Fibroblast of peridontal ligament (primary cell): ENCODE data around the gene TSC22D4.

ENCODE experiments used
- DNase-seq: peaks from one replicate; pipeline ENCODE4 v3.0.0-alpha.2; 2010; ENCODE audit errors: extremely low read depth

Gene TSC22D4

GRCh38 chr7:100492738-100493475 is 13.9 kb upstream of the TSC22D4 start:
- DNase-seq: no peak

GRCh38 chr7:100491192-100491578 is 12.2 kb upstream of the TSC22D4 start:
- no peak for DNase-seq

DNA sequence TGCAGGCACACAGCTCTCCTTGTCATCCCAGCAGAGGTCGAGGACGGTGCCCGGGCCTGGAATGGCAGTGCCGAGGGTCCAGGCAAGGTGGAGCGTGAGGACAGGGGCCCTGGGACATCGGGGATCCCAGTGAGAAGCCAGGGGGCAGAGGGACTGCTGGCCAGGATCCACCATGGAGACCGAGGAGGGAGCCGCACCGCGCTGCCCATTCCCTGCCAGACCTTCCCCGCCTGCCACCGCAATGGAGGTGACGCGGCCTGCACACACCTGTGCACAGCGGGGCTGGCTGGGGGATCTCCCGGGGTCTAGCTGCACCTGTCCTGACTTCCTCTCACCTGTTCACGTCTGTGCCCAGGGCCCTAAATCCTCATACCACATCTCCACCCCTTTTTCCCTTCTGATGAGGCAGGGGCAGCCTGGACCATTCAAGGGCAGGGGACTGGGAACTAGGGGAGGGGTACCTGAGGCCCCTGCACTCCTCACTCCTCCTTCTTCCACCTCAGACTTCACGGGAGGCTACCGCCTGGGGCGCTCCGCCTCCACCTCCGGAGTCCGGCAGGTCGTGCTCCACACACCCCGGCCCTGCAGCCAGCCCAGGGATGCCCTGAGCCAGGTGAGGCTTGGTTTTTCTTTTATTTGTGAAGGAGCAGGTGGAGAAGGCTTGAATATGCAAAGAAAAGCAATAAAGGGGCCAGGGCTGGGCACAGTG is 11.6 kb upstream of the TSC22D4 start:
- no peak for DNase-seq

GRCh38 chr7:100489824-100490223 is 10.8 kb upstream of the TSC22D4 start:
- peak; percentile 81 for DNase-seq

- DNase-seq: no peak
These were observed 10.1 kb upstream of the TSC22D4 start for GRCh38 chr7:100489121-100489520.

DNA sequence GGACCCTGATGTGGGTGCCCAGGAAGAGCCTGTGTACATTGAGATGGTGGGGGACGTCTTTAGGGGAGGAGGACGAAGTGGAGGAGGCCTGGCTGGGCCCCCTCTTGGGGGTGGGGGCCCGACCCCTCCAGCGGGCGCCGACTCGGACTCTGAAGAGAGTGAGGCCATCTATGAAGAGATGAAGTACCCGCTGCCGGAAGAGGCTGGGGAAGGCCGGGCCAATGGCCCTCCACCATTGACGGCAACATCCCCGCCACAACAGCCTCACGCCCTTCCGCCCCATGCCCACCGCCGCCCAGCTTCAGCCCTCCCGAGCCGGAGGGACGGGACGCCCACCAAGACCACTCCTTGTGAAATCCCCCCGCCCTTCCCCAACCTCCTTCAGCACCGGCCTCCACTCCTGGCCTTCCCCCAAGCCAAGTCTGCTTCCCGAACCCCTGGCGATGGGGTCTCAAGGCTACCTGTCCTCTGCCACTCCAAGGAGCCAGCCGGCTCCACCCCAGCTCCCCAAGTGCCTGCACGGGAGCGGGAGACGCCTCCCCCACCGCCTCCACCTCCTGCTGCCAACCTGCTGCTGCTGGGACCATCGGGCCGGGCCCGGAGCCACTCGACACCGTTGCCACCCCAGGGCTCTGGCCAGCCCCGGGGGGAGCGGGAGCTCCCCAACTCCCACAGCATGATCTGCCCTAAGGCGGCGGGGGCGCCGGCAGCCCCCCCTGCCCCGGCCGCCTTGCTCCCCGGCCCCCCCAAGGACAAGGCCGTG is 9.5 kb upstream of the TSC22D4 start:
- no peak for DNase-seq

DNA sequence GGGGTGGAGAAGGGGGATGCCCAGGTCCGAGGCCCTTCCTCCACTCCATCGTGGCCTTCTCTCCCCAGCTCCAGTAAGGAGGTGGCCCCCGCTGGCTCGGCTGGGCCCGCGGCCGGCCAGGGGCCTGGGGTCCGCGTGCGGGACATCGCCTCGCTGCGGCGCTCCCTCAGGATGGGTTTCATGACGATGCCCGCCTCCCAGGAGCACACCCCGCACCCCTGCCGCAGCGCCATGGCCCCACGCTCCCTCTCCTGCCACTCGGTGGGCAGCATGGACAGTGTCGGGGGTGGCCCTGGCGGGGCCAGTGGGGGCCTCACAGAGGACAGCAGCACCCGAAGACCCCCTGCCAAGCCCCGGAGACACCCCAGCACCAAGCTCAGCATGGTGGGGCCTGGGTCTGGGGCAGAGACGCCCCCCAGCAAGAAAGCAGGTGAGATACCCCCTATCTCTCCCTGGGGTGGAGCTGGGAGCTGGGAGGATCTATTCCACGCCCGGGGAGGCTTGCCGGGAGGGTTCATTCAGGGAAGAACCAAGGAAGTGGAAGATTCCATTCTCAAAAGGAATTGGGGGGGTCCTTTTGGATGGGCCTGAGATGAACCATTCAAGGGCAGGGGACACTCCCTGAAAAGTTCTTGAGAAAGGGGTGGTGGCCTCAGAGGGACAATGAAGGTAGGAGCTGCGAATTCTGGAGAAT is 7.9 kb upstream of the TSC22D4 start:
- DNase-seq: no peak

GRCh38 chr7:100486111-100486636 is 7.2 kb upstream of the TSC22D4 start:
- DNase-seq: no peak

- no peak for DNase-seq
These were observed 6.5 kb upstream of the TSC22D4 start for GRCh38 chr7:100485471-100485876.

DNA sequence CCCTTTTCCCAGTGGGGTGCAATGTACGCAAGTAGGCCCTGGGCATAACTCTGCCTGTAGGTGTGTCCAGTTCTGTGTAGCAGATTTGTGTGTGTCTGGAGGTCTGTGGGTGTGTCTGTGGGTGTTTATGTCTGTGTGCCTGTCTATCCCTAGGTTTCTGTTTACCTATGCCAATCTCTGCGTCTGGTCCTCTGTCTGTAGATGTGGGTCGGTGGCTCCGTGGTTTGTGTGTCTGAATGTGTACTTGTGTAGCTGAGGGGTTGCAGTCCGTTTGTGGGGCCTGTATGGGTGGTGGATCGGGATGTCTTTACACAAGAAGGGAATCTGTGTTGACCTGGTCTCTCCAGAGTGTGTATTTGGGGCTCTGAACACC is 5.6 kb upstream of the TSC22D4 start:
- DNase-seq: no peak

DNA sequence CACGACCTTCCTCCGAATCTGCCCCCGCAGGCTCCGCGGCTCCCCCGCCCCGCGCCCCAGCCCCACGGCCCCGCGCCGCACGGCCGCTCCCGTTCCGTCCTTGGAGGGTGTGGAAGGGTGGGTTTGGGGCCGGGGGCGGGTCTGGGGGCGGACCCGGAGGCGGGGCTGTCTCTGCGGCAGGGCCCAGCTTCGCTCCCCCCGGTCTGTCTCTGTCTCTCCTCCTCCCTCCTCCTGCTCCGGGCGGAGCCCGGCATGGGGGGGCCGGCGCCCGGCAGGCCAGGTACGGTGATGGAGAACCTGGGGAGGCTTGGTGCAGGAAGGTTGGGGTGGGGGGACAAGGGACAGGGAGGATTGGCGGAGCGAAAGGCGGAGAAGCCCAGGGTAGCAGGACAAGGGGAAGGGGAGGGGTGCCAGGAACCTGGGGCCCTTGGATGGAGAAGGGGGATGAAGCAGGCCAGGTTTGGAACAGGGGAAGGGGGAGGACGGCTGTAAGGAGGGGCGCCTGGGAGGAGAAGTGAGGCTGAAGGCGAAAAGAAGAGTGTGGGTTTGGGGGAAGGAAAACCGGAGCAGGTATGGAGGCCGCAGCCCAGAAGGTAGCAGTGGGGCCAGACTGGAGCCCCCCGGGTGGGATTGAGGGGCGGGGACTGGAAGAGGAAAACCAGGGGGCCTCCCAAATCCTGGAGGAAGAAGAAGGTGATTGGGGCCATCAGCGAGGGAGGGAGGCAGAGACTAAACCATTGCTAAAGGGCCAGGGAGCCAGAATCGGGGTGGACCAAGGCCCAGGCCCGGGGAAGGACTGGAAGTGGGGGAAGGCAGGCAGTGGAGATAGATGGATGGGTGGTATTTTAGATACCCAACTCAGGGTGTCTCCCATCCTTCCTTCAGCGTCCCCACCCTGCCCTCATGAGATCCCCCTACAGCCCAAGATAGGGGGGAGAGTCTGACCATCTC is 5.0 kb upstream of the TSC22D4 start, which contains the start of gene NYAP1:
Gene NYAP1 (plus strand): TSS at position 206 of the 951 bp plus-strand sequence. CDS start 1,385 bp downstream, outside the sequence.
- peak; percentile 37 for DNase-seq

GRCh38 chr7:100483090-100483721 is 4.2 kb upstream of the TSC22D4 start:
- DNase-seq: peak; percentile 24

DNA sequence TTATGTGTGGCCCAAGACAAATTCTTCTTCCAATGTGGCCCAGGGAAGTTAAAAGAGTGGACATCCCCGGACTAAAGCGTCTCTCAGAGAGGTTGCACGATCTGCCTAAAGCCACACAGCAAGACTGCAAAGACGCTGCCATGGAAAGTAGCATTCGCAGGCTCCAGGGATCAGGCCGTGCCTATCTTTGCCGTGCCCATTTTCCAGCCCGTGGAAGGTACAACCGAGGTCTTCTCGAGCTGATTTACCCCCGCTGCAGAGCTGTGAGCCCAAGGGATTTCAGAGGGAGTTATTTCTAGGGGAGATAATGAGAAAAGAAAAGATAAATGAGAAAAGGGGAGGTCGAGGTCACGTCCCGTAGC is 3.7 kb upstream of the TSC22D4 start:
- DNase-seq: no peak

GRCh38 chr7:100481466-100481865 is 2.5 kb upstream of the TSC22D4 start:
- no peak for DNase-seq

DNA sequence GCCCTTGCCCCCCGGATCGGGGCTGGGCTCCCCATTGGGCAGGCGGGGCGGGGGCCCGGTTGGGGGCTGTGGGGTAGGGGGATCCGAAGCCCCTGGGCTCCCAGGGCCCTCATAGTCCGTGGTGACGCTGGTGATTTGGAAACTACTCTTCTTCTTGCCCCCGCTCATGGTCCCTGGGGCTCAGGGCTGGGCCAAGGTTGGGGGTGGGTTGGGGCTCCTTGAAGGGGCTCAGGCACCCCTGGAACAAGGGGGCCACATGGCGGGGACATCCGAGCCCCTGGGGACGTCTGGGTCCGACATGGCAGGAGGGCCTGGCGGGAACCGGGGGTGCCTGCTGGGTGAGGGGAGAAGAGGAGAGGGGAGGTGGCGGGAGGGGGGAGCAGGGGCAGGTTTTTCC is 1.1 kb downstream of the TSC22D4 start:
- no peak for DNase-seq

- no peak for DNase-seq
These were observed 1.8 kb downstream of the TSC22D4 start for GRCh38 chr7:100476903-100477870.

DNA sequence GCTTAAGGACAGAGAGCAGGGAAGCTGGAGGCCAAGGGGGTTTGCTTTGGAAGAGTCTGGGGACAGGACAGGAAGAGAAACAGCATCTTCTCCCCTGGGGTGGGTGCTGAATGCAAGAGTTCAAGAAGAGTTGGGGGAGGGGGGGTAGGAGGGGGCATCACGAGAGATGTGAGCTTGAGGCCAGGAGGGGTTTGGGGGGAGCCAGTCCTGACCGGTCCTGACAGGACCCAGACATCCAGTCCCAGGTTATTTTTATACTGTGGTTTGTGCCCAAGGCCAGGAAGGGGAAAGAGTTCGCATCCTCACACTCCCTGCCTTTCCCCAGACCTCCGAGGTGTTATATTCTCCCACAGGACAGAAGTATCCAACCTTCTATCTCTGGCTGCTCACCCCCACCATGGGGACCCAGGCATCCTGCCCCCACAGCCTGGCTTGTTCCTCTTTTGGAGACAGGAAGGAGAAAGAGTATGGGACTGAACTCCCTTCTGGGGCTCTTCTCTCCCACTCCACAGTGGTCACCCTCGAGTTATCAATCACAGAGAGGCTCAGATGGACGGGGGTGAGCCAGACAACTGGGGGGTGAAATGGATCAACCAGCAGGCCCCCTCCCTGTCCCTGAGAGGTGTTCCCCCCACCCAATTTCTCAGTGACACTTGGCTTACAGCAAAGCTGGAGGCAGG is 2.8 kb downstream of the TSC22D4 start:
- DNase-seq: no peak

- DNase-seq: no peak
These were observed 3.5 kb downstream of the TSC22D4 start for GRCh38 chr7:100475549-100475948.
